Effector CD4-positive, alpha-beta T cell (primary cell): ENCODE data around the gene TAP1.
A peak's percentile ranks its signal among the peaks of the same experiment; 100 is the strongest.
"Not testable (repeated sequence)": the region's sequence is repeated elsewhere in the genome, so short reads cannot be mapped to it uniquely, and the experiment has no call there.

Source experiments
- DNase-seq: peaks from one replicate; pipeline ENCODE4 v3.0.0-alpha.2; 2020

Gene TAP1

GRCh38 chr6:32839356-32839755, 14.1 kb downstream of the TAP1 start:
- DNase-seq: no peak

GRCh38 chr6:32838114-32838958, 15.2 kb downstream of the TAP1 start, which contains the start of gene TAP2:
Gene TAP2 (minus strand): TSS chr6:32838739. CDS start chr6:32838233, 506 bp downstream.
- peak; percentile 99 for DNase-seq

DNA sequence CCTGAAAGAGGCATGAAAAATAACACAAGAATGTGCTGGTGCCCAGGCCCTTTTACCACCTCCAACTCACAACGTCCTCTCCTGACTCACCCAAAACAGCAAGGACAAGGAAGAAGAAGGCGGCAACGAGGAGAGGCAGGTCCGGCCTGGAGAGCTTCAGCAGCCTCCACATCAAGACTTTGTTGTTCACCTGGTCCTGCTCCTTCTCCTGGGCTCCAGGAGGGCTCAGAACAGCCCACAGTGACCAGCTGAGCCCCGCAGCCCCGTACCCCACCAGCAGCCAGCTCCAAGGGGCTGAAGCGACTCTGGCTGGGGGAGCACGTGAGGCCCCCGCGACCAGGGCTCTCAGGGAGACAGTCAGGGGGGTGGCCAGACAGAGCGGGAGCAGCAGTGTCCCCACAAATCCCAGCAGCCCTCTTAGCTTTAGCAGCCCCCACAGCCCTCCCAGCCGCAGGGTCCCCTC, 15.8 kb downstream of the TAP1 start:
- no peak for DNase-seq

GRCh38 chr6:32836873-32837272, 16.6 kb downstream of the TAP1 start:
- no peak for DNase-seq

GRCh38 chr6:32835167-32835893, 18.2 kb downstream of the TAP1 start:
- DNase-seq: no peak

DNA sequence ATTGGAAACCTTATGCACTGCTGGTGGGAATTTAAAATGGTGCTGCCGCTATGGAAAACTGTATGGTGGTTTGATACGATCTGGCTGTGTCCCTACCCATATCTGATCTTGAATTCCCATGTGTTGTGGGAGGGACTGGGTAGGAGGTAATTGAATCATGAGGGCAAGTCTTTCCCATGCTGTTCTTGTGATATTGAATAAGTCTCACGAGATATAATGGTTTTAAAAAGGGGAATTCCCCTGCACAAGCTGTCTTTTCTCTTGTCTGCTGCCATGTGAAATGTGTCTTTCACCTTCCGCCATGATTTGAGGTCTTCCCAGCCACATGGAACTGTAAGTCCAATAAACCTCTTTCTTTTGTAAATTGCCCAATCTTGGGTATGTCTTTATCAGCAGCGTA, 19.8 kb downstream of the TAP1 start:
- no peak for DNase-seq

GRCh38 chr6:32832535-32832934, 21.0 kb downstream of the TAP1 start:
- no peak for DNase-seq

DNA sequence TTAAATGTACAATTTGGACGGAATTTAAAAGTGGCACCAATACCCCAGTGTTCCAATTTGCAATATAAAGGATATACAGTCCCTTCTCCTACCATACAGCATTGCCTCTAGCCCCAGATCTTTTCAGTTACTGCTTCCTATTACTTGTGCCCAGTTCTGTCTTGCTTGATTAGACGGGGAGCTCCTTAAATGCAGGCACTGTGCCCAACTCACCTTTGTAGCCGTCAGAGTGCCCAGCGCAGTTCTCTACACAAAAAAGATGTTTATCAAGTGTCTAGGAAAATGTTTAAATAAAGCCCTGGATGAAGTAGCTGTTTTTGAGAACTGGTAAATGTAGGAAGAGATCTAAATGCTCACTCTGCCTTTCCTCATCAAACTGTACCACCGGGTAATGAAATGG, 22.6 kb downstream of the TAP1 start:
- DNase-seq: no peak

GRCh38 chr6:32830017-32830416, 23.5 kb downstream of the TAP1 start:
- no peak for DNase-seq

- no peak for DNase-seq
Measured at GRCh38 chr6:32829495-32829894, 24.0 kb downstream of the TAP1 start.

DNA sequence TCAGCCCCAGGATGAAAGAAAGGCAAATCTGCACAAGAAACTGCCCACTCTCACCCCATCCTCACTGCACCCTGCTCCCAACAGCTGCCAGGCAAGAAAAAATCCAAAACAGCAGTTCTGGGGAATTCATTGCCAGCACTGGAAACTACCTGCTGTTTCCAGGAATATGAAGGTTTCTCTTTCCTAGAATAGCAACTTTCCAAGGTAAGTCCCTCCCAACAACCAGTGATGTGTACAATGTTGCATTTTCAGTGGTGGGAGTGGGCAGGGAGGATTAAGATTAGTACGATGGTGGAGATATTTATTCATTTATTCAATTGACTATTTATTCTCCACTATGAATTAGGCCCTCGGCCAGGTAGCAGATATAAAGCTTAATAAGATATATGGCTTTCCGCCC, 26.5 kb downstream of the TAP1 start:
- DNase-seq: no peak

GRCh38 chr6:32825966-32826365, 27.5 kb downstream of the TAP1 start:
- no peak for DNase-seq

DNA sequence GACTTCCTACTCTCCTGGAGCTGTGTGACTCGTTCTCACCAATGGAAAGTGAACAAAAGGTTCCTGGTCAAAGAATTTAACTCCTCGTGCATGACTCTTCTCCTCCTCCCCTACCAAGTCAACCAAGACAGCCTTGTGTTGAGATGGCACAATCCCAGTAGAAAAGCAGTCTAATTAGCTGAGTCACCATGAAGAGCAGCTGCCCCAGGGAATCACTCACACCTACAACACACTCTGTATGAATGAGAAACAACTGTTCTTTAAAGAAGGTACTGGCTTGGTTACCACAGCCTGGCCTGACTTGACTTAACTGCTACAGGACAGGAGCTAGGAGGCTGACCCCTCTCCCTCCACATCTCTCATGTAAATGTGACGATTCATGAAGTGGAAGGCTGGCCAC, 33.8 kb downstream of the TAP1 start:
- DNase-seq: no peak

DNA sequence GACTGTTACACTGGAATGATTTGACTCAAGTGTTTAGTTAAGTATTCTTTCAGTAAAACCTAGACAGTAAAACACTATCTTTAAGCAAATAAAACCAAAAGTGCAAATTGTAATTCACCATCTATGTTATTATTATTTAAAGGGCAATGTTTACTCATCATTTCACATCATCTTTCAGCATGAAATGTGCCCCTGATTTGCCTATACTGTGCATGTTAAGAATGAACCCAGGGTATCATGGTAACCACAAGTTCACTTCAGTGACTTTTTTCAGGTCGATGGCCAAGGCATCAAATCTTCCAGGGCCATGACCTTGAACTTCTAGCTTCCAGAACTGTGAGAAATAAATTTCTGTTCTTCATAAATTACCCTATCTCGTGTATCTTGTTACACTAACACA, 34.6 kb downstream of the TAP1 start:
- no peak for DNase-seq

- no peak for DNase-seq
Measured at GRCh38 chr6:32816746-32817204, 36.7 kb downstream of the TAP1 start, which contains the start of gene HLA-DOB. Gene HLA-DOB (minus strand): TSS chr6:32817002. CDS start chr6:32816951, 51 bp downstream.

- no peak for DNase-seq
Measured at GRCh38 chr6:32815996-32816395, 37.5 kb downstream of the TAP1 start.

DNA sequence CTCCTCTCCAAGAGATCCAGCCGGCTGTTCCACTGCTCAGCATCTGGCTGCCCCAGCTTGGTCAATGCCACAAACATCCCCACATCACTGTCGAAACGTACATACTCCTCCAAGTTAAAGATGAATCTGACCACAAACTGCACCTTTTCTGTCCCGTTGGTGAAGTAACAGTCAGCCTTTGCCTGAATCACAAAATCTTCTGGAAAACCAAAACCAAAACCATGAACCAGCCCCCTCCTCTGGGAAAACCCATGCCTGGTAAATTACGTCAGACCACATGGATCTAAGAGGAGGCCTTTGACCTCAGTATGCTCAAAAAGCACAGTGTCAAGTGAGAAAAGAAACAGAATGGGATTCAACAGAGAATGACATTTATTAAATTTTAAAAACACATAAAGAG, 38.4 kb downstream of the TAP1 start:
- DNase-seq: no peak

GRCh38 chr6:32814145-32814544, 39.4 kb downstream of the TAP1 start:
- DNase-seq: no peak

GRCh38 chr6:32809171-32809570, 44.3 kb downstream of the TAP1 start:
- DNase-seq: no peak

DNA sequence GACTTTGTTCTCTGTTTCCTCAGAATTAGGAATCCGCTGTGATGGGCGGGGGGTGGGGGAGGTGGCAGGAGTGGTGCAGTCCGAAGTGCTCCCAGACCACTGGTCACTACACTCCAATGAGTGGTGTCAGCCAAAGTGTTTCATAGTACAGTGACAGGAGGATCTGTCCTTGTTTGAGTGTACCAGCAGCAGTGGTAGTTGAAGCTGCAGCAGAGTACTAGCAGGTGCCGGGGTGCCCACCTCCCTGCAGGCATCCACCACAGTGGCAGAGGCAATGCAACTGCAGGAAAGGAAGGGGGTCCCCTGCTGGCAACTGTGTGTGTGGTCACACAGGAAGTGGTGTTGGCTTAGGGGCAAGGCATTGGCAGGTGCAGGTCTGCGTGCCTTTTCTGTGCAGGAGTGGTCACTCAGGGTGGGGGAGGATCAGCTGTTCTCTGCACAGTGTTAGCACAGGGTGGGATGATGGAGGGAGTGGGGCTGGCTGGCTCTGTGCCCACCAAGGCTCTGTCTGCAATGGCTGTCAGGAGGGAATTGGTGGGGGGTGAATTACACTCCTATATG, 46.4 kb downstream of the TAP1 start:
- no peak for DNase-seq

DNA sequence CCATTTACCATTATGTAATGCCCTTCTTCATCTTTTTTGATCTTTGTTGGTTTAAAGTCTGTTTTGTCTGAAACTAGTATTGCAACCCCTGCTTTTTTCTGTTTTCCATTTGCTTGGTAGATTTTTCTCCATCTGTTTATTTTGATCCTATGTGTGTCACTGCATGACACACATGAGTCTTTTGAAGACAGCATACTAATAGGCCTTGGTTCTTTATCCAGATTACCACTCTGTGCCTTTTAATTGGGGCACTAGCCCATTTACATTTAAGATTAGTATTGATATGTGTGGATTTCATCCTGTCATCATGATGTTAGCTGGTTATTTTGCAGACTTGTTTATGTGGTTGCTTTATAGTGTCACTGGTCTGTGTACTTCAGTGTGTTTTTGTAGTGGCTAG, 48.1 kb downstream of the TAP1 start:
- DNase-seq: not testable (repeated sequence)

DNA sequence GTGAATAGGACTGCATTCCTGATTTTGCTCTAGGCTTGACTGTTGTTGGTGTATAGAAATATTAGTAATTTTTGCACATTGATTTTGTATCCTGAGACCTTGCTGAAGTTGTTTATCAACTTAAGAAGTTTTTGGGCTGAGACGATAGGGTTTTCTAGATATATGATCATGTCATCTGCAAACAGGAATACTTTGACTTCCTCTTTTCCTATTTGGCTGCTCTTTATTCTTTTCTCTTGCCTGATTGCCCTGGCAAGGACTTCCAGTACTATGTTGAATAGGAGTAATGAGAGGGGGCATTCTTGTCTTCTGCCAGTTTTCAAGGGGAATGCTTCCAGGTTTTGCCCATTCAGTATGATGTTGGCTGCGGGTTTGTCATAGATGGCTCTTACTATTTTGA, 50.1 kb downstream of the TAP1 start:
- DNase-seq: no peak

DNA sequence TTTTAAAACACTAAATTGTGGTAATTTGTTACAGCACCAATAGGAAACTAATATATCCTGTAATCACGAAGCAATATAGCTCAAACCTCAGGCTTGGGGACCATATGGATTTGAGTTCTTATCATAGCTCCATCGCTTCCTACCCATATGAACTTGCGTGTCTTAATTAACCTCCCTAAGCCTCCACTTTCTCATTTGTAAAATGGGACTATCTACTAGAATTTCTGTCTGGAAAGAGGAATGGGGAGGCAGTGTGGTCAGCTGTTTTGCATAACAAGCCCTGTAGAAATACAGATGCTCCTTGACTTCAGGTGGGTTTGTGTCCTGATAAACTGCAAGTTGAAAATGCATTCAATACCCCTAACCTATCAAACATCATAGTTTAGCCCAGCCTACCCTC, 53.8 kb downstream of the TAP1 start:
- DNase-seq: no peak

DNA sequence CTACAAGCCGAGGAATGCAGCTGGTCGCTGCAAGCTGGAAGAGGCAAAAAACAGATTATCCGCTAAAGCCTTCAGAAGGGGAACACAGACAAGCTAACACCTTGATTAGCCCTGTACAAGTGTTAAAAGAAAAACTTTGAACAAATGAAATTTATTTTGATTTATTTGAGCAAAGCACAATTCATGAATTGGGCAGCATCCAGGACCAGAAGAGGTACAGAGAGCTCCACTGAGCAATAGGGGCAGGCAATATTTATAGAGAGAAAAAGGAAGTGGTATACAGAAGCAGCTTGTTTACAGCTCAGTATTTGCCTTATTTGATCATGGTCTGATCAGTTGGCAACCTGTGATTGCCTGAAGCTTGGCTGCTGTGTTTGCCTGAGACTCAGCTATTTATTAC, 54.3 kb downstream of the TAP1 start:
- DNase-seq: no peak
